HepG2 (cell line): Measurements from ENCODE around the gene FLYWCH1. TPM values are rescaled to one million over a fixed set of nuclear protein-coding genes. Genes with fewer than 3 reads are reported as not detected.

Source experiments
- ATAC-seq: fragments of 200-7000 bp; cut with Tn5 transposase; 3 replicates; pipeline ENCODE4 v1.9.1; 2020; ENCODE audit warnings: mild to moderate bottlenecking, moderate library complexity
- BruUV-seq: library from RNA; stranded (reverse); fragments of 400-500 nt; replicated peaks from 2 replicates; lab custom pipeline; 2021; lab: Mats Ljungman, UMichigan
- CTCF ChIA-PET: fragments of 300-600 bp; formaldehyde crosslinking; extraction: SDS; loops from one replicate; lab custom pipeline; 2021; ENCODE audit warnings: low total read pairs, inconsistent platforms, low intra/inter-chr PET ratio; lab: Yijun Ruan, JAX
- POLR2A ChIA-PET: fragments of 350-600 bp; sonication (Branson Sonifier 250); formaldehyde crosslinking; loops from one replicate; lab custom pipeline; 2020; ENCODE audit warnings: antibody characterized with exemption, inconsistent platforms; lab: Yijun Ruan, JAX
- DNase-seq: peaks from one replicate; pipeline ENCODE4 v3.0.0-alpha.2; 2015; ENCODE audit warnings: low spot score
- FAIRE-seq: peaks from 3 replicates; lab custom pipeline; 2011; peaks lifted over from hg19 to GRCh38; lab: Jason Lieb, UNC
- H2AFZ ChIP-seq: one replicate; pipeline ENCODE4 v1.6.1; 2011; ENCODE audit warnings: low read length, inconsistent platforms
- H3K27ac ChIP-seq: fragments of 300-600 bp; 3 replicates; pipeline ENCODE4 v1.8.0; 2011; ENCODE audit warnings: mixed run types, mild to moderate bottlenecking, mixed read lengths, low read length, inconsistent platforms; ENCODE audit not compliant: insufficient read depth; ENCODE audit errors: extremely low read length
- H3K27me3 ChIP-seq, 2 experiments: fragments of 200-600 bp in 1 of 2; 2 replicates in 1 of 2; 3 replicates in 1 of 2; pipeline versions ENCODE4 v1.6.0 to v1.8.0; 2011; ENCODE audit warnings: low read length in 2 of 2, mild to moderate bottlenecking in 2 of 2, moderate library complexity in 2 of 2, inconsistent platforms in 1 of 2; ENCODE audit not compliant: insufficient read depth in 2 of 2, control insufficient read depth in 1 of 2
- H3K36me3 ChIP-seq, 2 experiments: fragments of 200-600 bp in 1 of 2; replicated peaks in 1 of 2; 2 replicates in 1 of 2; 3 replicates in 1 of 2; pipeline versions ENCODE4 v1.5.1 to v1.8.0; 2011; ENCODE audit warnings: low read length in 2 of 2, inconsistent platforms in 1 of 2; ENCODE audit not compliant: insufficient read depth in 2 of 2, control insufficient read depth in 1 of 2
- H3K4me1 ChIP-seq: 2 replicates; pipeline ENCODE4 v1.5.1; 2012; ENCODE audit warnings: low read length, inconsistent platforms; ENCODE audit not compliant: insufficient read depth
- H3K4me2 ChIP-seq: 2 replicates; pipeline ENCODE4 v1.6.0; 2011; ENCODE audit warnings: low read depth, low read length, inconsistent platforms
- H3K4me3 ChIP-seq, 3 experiments: fragments of 200-600 bp in 1 of 3; sonication (generic), shearing (Covaris generic) in 1 of 3; replicated peaks in 1 of 3; 2 replicates each; pipeline ENCODE4 v1.5.1; 2011 to 2016; ENCODE audit warnings: low read length in 3 of 3, inconsistent platforms in 2 of 3, low read depth in 2 of 3, mild to moderate bottlenecking in 2 of 3, control low read depth in 1 of 3, mixed read lengths in 1 of 3; ENCODE audit not compliant: insufficient read depth in 1 of 3
- H3K79me2 ChIP-seq: one replicate; pipeline ENCODE4 v1.6.1; 2011; ENCODE audit warnings: low read length, inconsistent platforms; ENCODE audit not compliant: insufficient read depth
- H3K9ac ChIP-seq: 2 replicates; pipeline ENCODE4 v1.6.0; 2011; ENCODE audit warnings: mild to moderate bottlenecking, low read depth, low read length, inconsistent platforms; ENCODE audit not compliant: insufficient read depth
- H3K9me3 ChIP-seq: 2 replicates; pipeline ENCODE4 v1.5.1; 2012; ENCODE audit warnings: mild to moderate bottlenecking, low read length
- H4K20me1 ChIP-seq: 2 replicates; pipeline ENCODE4 v1.6.0; 2011; ENCODE audit warnings: inconsistent platforms, mild to moderate bottlenecking, low read length, moderate library complexity; ENCODE audit not compliant: insufficient read depth
- ADNP ChIP-seq: sonication (generic); formaldehyde crosslinking; IDR thresholded peaks from 2 replicates; pipeline ENCODE4 v1.4.0; 2020; ENCODE audit warnings: missing genetic modification reagents
- ATRX ChIP-seq: sonication (generic); formaldehyde crosslinking; IDR thresholded peaks from 2 replicates; pipeline ENCODE4 v1.4.0; 2020; ENCODE audit warnings: missing genetic modification reagents, borderline replicate concordance
- DNMT3B ChIP-seq: conservative IDR thresholded peaks from 2 replicates; pipeline ENCODE4 v1.6.1; 2016; ENCODE audit warnings: missing biosample characterization, control low read depth
- FOXC1 ChIP-seq: sonication (generic); formaldehyde crosslinking; IDR thresholded peaks from 2 replicates; pipeline ENCODE4 v1.8.0; 2022; ENCODE audit warnings: mild to moderate bottlenecking, missing genetic modification reagents, borderline replicate concordance
- HBP1 ChIP-seq: IDR thresholded peaks from 2 replicates; pipeline ENCODE4 v1.6.1; 2016; ENCODE audit warnings: low read depth, control low read depth
- MAZ ChIP-seq, 2 experiments: sonication (generic) in 1 of 2; formaldehyde crosslinking in 1 of 2; IDR thresholded peaks; 2 replicates each; pipeline versions ENCODE4 v1.5.0 to v1.6.1; 2012 to 2020; ENCODE audit warnings: low read depth in 2 of 2, mild to moderate bottlenecking in 2 of 2, borderline replicate concordance in 1 of 2, improper control_type of control experiment in 1 of 2, low read length in 1 of 2, missing genetic modification reagents in 1 of 2, moderate library complexity in 1 of 2
- MED1 ChIP-seq: sonication (generic); formaldehyde crosslinking; IDR thresholded peaks from 2 replicates; pipeline ENCODE4 v1.4.0; 2020; ENCODE audit warnings: missing genetic modification reagents
- RAD51 ChIP-seq: fragments of 450-650 bp; IDR thresholded peaks from 2 replicates; pipeline ENCODE4 v1.6.1; 2016; ENCODE audit warnings: borderline replicate concordance
- SMYD3 ChIP-seq: sonication (generic); formaldehyde crosslinking; IDR thresholded peaks from 2 replicates; pipeline ENCODE4 v1.8.1; 2023; ENCODE audit warnings: mild to moderate bottlenecking, missing genetic modification reagents
- SRSF4 ChIP-seq: fragments of 200-400 bp; formaldehyde crosslinking; IDR thresholded peaks from one replicate; pipeline ENCODE4 v1.6.1; 2018; ENCODE audit warnings: mild to moderate bottlenecking, low read depth, low read length, moderate library complexity; ENCODE audit not compliant: poor library complexity, severe bottlenecking
- TBX2 ChIP-seq: sonication (generic); formaldehyde crosslinking; IDR thresholded peaks from 2 replicates; pipeline ENCODE4 v1.5.0; 2020; ENCODE audit warnings: missing genetic modification reagents, mild to moderate bottlenecking, borderline replicate concordance
- ZC3H4 ChIP-seq: sonication (generic); formaldehyde crosslinking; IDR thresholded peaks from 2 replicates; pipeline ENCODE4 v1.4.0; 2020; ENCODE audit warnings: missing genetic modification reagents, borderline replicate concordance
- ZSCAN20 ChIP-seq: sonication (generic); formaldehyde crosslinking; IDR thresholded peaks from 2 replicates; pipeline ENCODE4 v1.4.0; 2020; ENCODE audit warnings: missing genetic modification reagents, mild to moderate bottlenecking, borderline replicate concordance
- WGBS: methylation state at CpG from one replicate; pipeline ENCODE4 v1.1.6; 2017; ENCODE audit warnings: low lambda C conversion rate; 5-methylcytosine and 5-hydroxymethylcytosine counted together
- in situ Hi-C: cut with HindIII; loops from 2 replicates; pipeline ENCODE4 v1.10.0; 2017; ENCODE audit warnings: low pct_unique_long_range_greater_than_20kb; ENCODE audit not compliant: extremely low pct_ligation_motif_present
- intact Hi-C: fragments of 100-400 bp; cut with micrococcal nuclease; formaldehyde crosslinking; loops from one replicate; pipeline ENCODE4 v1.10.0; 2022; ENCODE audit not compliant: unreplicated experiment
- polyA plus RNA-seq, 8 experiments: library from polyadenylated mRNA; depleted of rRNA in 3 of 8; stranded (reverse) in 7 of 8; unstranded in 1 of 8; fragments of >200 nt; fragmentation: Illumina TruSeq in 4 of 8; extraction: Trizol in 4 of 8; gene quantifications; 2 replicates each; pipeline versions ENCODE4 v1.2.1 to v1.2.3, GENCODE V29; 2011 to 2016; ENCODE audit warnings: low read depth in 4 of 8, missing spikeins in 1 of 8, mixed read lengths in 1 of 8; ENCODE audit not compliant: insufficient read depth in 1 of 8
- total RNA-seq, 5 experiments: library from RNA; depleted of rRNA; stranded (reverse); fragments of >200 nt; fragmentation: Illumina TruSeq; extraction: Trizol; gene quantifications; 2 replicates each; pipeline ENCODE4 v1.2.3, GENCODE V29; 2016; ENCODE audit warnings: low read depth in 1 of 5
- TF ChIP-seq, protein P1 (sequence below), 2 experiments: IDR thresholded peaks; 2 replicates each; pipeline ENCODE4 v1.6.1; 2011 to 2012; ENCODE audit warnings: low read length in 2 of 2, borderline replicate concordance in 1 of 2, low read depth in 1 of 2, mild to moderate bottlenecking in 1 of 2, moderate library complexity in 1 of 2
- TF ChIP-seq, protein P2 (sequence below): sonication (generic); formaldehyde crosslinking; IDR thresholded peaks from 2 replicates; pipeline ENCODE4 v1.5.1; 2020; ENCODE audit warnings: mild to moderate bottlenecking, moderate library complexity, missing genetic modification reagents

Gene FLYWCH1
- total and polyA plus RNA-seq, 2 of the 13 experiments (the other 11 are each of a cell fraction or from before 2014, with no cell fraction given) = 7.3 to 12.4 TPM

GRCh38 chr16:2938206-2938605 is 26.5 kb downstream of the FLYWCH1 start:
- no CpG with 5 or more reads among the region's 12 CpGs for WGBS
- Histone ChIP-seq H3K36me3 (peaks cover 7 to 35% of the 10 kb centered on the region in 2 experiments; a peak in 4 of 5 replicates), H2AFZ (no peak overlapping the region), H3K9ac (no peak overlapping the region), H3K4me3 (no peak overlapping the region), H3K27me3 (no peaks in the 10 kb centered on the region), H3K79me2 (no peaks in the 10 kb centered on the region), H4K20me1 (no peaks in the 10 kb centered on the region), H3K9me3 (no peaks in the 10 kb centered on the region), H3K4me2 (no peak overlapping the region), H3K4me1 (no peaks in the 10 kb centered on the region), H3K27ac (no peak overlapping the region)
- ChIA-PET CTCF (no interaction called here), POLR2A (no interaction called here)
- ATAC-seq (no peak), DNase-seq (no peak), FAIRE-seq (no peak)
- in situ Hi-C loops = no loop called here
- BruUV-seq = no TSS peak
- TF ChIP-seq ADNP (CRISPR knock-in tag) (no peak), ZC3H4 (no peak), FOXC1 (CRISPR knock-in tag) (no peak), ZSCAN20 (CRISPR knock-in tag) (no peak), RAD51 (no peak), TBX2 (CRISPR knock-in tag) (no peak), MAZ (IDR thresholded peaks at IDR 0.05; ENCODE audit: borderline replicate concordance, low read depth, low read length) (no peak), MAZ (CRISPR knock-in tag; IDR thresholded peaks at IDR 0.05; ENCODE audit: low read depth) (no peak), SMYD3 (CRISPR knock-in tag) (no peak), DNMT3B (CRISPR knock-in tag) (no peak), MED1 (no peak), HBP1 (CRISPR knock-in tag) (no peak), SRSF4 (no peak), ATRX (no peak)
- TF ChIP-seq, protein P1, sequence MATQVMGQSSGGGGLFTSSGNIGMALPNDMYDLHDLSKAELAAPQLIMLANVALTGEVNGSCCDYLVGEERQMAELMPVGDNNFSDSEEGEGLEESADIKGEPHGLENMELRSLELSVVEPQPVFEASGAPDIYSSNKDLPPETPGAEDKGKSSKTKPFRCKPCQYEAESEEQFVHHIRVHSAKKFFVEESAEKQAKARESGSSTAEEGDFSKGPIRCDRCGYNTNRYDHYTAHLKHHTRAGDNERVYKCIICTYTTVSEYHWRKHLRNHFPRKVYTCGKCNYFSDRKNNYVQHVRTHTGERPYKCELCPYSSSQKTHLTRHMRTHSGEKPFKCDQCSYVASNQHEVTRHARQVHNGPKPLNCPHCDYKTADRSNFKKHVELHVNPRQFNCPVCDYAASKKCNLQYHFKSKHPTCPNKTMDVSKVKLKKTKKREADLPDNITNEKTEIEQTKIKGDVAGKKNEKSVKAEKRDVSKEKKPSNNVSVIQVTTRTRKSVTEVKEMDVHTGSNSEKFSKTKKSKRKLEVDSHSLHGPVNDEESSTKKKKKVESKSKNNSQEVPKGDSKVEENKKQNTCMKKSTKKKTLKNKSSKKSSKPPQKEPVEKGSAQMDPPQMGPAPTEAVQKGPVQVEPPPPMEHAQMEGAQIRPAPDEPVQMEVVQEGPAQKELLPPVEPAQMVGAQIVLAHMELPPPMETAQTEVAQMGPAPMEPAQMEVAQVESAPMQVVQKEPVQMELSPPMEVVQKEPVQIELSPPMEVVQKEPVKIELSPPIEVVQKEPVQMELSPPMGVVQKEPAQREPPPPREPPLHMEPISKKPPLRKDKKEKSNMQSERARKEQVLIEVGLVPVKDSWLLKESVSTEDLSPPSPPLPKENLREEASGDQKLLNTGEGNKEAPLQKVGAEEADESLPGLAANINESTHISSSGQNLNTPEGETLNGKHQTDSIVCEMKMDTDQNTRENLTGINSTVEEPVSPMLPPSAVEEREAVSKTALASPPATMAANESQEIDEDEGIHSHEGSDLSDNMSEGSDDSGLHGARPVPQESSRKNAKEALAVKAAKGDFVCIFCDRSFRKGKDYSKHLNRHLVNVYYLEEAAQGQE (IDR thresholded peaks at IDR 0.05; ENCODE audit: borderline replicate concordance in 1 of 2, low read depth in 1 of 2, low read length in 2 of 2) = no peak
- TF ChIP-seq, protein P2, sequence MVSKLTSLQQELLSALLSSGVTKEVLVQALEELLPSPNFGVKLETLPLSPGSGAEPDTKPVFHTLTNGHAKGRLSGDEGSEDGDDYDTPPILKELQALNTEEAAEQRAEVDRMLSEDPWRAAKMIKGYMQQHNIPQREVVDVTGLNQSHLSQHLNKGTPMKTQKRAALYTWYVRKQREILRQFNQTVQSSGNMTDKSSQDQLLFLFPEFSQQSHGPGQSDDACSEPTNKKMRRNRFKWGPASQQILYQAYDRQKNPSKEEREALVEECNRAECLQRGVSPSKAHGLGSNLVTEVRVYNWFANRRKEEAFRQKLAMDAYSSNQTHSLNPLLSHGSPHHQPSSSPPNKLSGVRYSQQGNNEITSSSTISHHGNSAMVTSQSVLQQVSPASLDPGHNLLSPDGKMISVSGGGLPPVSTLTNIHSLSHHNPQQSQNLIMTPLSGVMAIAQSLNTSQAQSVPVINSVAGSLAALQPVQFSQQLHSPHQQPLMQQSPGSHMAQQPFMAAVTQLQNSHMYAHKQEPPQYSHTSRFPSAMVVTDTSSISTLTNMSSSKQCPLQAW (CRISPR knock-in tag) = no peak
- intact Hi-C loops = no loop called here
